PC-9 (cell line): ENCODE data around the gene C17orf78. TPM values are rescaled to one million over a fixed set of nuclear protein-coding genes. Genes with fewer than 3 reads are reported as not detected.

ENCODE experiments used
- BruUV-seq: library from RNA; stranded (reverse); fragments of 400-500 nt; replicated peaks from 2 replicates; lab custom pipeline; 2021; lab: Mats Ljungman, UMichigan
- CTCF ChIA-PET: fragments of 300-600 bp; sonication (Branson Sonifier 250); formaldehyde crosslinking; loops from one replicate; lab custom pipeline; 2022; ENCODE audit warnings: antibody characterized with exemption; lab: Charles Lee
- POLR2A ChIA-PET: fragments of 300-600 bp; sonication (Branson Sonifier 250); formaldehyde crosslinking; loops from one replicate; lab custom pipeline; 2022; ENCODE audit warnings: antibody characterized with exemption; ENCODE audit not compliant: unreplicated experiment; lab: Charles Lee
- DNase-seq, 2 experiments: peaks; one replicate each; pipeline versions ENCODE4 v3.0.0 to v3.0.0-alpha.2; 2015 to 2022; ENCODE audit warnings: mixed read lengths in 1 of 2
- H2AFZ ChIP-seq: fragments of 200-600 bp; sonication (generic); 2 replicates; pipeline ENCODE4 v1.8.1; 2017; ENCODE audit warnings: antibody characterized with exemption
- H3F3A ChIP-seq: fragments of 200-600 bp; sonication (generic); 2 replicates; pipeline ENCODE4 v1.8.1; 2017; ENCODE audit warnings: antibody characterized with exemption, mild to moderate bottlenecking, low read depth; ENCODE audit not compliant: insufficient read depth
- H3K27ac ChIP-seq: fragments of 200-600 bp; sonication (generic); 2 replicates; pipeline ENCODE4 v1.6.1; 2016; ENCODE audit warnings: mixed run types
- H3K27me3 ChIP-seq: fragments of 200-600 bp; sonication (generic); 2 replicates; pipeline ENCODE4 v1.6.1; 2016; ENCODE audit warnings: low read depth, mixed run types; ENCODE audit not compliant: insufficient read depth
- H3K36me3 ChIP-seq: fragments of 200-600 bp; sonication (generic); 2 replicates; pipeline ENCODE4 v1.6.1; 2016; ENCODE audit warnings: low read depth, mixed run types
- H3K4me1 ChIP-seq: fragments of 200-600 bp; sonication (generic); replicated peaks from 2 replicates; pipeline ENCODE4 v1.6.1; 2016; ENCODE audit warnings: mixed run types; ENCODE audit not compliant: insufficient read depth
- H3K4me2 ChIP-seq: fragments of 200-600 bp; sonication (generic); 2 replicates; pipeline ENCODE4 v1.6.1; 2017; ENCODE audit warnings: mixed run types
- H3K4me3 ChIP-seq: fragments of 200-600 bp; sonication (generic); 2 replicates; pipeline ENCODE4 v1.6.1; 2016; ENCODE audit warnings: mixed run types
- H3K79me2 ChIP-seq: fragments of 200-600 bp; sonication (generic); 2 replicates; pipeline ENCODE4 v1.6.1; 2017; ENCODE audit warnings: low read depth, mixed run types
- H3K9me2 ChIP-seq: fragments of 200-600 bp; sonication (generic); 2 replicates; pipeline ENCODE4 v1.8.1; 2017; ENCODE audit warnings: mild to moderate bottlenecking; ENCODE audit not compliant: insufficient read depth
- H3K9me3 ChIP-seq: fragments of 200-600 bp; sonication (generic); 2 replicates; pipeline ENCODE4 v1.8.1; 2016; ENCODE audit warnings: low read depth; ENCODE audit not compliant: insufficient read depth
- H4K20me1 ChIP-seq: fragments of 200-600 bp; sonication (generic); 2 replicates; pipeline ENCODE4 v1.8.1; 2017; ENCODE audit not compliant: insufficient read depth
- CTCF ChIP-seq: fragments of 200-600 bp; sonication (generic); conservative IDR thresholded peaks from 2 replicates; pipeline ENCODE4 v1.6.1; 2017; ENCODE audit warnings: mixed run types, antibody characterized with exemption, mild to moderate bottlenecking, moderate library complexity
- EZH2 ChIP-seq: fragments of 200-600 bp; sonication (generic); IDR thresholded peaks from 2 replicates; pipeline ENCODE4 v1.8.0; 2017; ENCODE audit warnings: antibody characterized with exemption, low read depth
- intact Hi-C: fragments of 100-400 bp; cut with micrococcal nuclease; formaldehyde crosslinking; loops from one replicate; pipeline ENCODE4 v1.10.0; 2022; ENCODE audit not compliant: unreplicated experiment
- total RNA-seq: library from RNA; stranded (reverse); gene quantifications from 2 replicates; pipeline ENCODE4 v1.2.3, GENCODE V29; 2021

Gene C17orf78
- total RNA-seq, 1 experiment from 2014 or later, result not detected

DNA sequence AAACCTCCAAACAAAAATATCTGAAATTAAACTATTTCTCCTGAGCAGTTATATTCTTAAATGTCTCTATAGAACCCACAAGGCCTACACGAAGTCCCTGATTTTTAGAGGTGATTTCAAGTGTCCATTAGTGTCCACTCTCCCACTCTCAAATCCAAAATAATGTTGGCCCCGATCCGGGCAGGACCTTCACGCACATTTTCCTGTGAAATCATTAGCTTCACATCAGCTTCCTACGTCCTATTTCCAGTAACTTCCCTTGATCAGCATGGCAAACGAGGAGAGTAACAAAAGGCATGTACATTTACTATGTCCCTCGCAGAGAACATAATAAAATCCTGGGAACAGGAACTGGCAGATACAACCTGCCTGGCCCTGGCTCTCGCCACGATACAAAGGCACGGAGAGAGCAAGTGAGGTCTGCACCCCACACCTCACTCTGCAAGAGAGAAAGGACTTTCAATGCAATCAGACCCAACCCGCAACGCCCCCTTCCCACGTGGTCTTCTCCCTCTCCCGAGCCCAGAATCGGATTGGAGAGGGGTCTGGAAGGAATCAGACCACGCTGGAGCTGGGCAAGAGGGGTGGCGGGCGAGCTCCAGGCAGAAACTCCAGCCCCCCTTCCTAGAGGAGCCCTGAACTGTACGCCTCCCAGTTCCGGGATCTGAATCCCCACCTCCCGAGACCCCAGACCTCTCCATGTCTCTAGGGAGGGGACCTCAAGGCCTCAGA is 17.5 kb upstream of the C17orf78 start:
- peaks cover 21% of the 10 kb centered on the region for H3K36me3 ChIP-seq
- TF ChIP-seq EZH2, result no peak
- no peak for TF ChIP-seq CTCF
- H2AFZ ChIP-seq, result peak overlapping the region; percentile 81
- peak; percentile 62 to 67 for DNase-seq
- intact Hi-C loops, result loop anchor here (5.0 kb wide), 2 partner anchors 39 to 756 kb away; partner anchors contain the start of gene MRM1
- ChIA-PET CTCF (interaction anchor here (1.0 kb wide), 1 partner anchor 15 kb away, joined by 3 read pairs; no protein-coding TSS in a partner anchor), POLR2A (interaction anchor here (0.6 to 0.7 kb wide), 3 partner anchors 32 to 470 kb away, joined by 3 to 5 read pairs (median 3); partner anchors contain the start of gene DUSP14)
- peaks cover 51% of the 10 kb centered on the region for H3K4me1 ChIP-seq
- peaks cover 22% of the 10 kb centered on the region; the same call in 1 of the 2 replicates for H3F3A ChIP-seq
- H3K4me3 ChIP-seq, result peak overlapping the region; percentile 97
- H3K4me2 ChIP-seq, result peak overlapping the region; percentile 97
- H3K27me3 ChIP-seq, result no peaks in the 10 kb centered on the region
- BruUV-seq, result TSS peak; percentile 50
- peaks cover 18% of the 10 kb centered on the region for H4K20me1 ChIP-seq
- H3K27ac ChIP-seq, result peak overlapping the region; percentile 88
- H3K9me2 ChIP-seq, result no peaks in the 10 kb centered on the region
- no peaks in the 10 kb centered on the region for H3K9me3 ChIP-seq
- peaks cover 56% of the 10 kb centered on the region for H3K79me2 ChIP-seq

GRCh38 chr17:37358830-37359681 is 16.7 kb upstream of the C17orf78 start:
- H3K27ac ChIP-seq, result peak overlapping the region; percentile 88
- H3F3A ChIP-seq, result peaks cover 22% of the 10 kb centered on the region; the same call in 1 of the 2 replicates
- no peaks in the 10 kb centered on the region for H3K9me2 ChIP-seq
- peaks cover 15% of the 10 kb centered on the region for H3K36me3 ChIP-seq
- TF ChIP-seq CTCF, result no peak
- TF ChIP-seq EZH2, result no peak
- intact Hi-C loops, result loop anchor here (5.0 kb wide), 2 partner anchors 38 to 757 kb away; partner anchors contain the start of gene MRM1
- peak overlapping the region; percentile 97 for H3K4me3 ChIP-seq
- no peaks in the 10 kb centered on the region for H3K9me3 ChIP-seq
- POLR2A ChIA-PET, result interaction anchor here (0.6 to 0.7 kb wide), 6 partner anchors 14 to 469 kb away, joined by 3 to 5 read pairs (median 4); partner anchors contain the start of gene DUSP14
- H3K27me3 ChIP-seq, result no peaks in the 10 kb centered on the region
- H4K20me1 ChIP-seq, result peaks cover 15% of the 10 kb centered on the region
- H3K4me1 ChIP-seq, result peaks cover 51% of the 10 kb centered on the region
- H3K4me2 ChIP-seq, result peak overlapping the region; percentile 97
- H3K79me2 ChIP-seq, result peaks cover 48% of the 10 kb centered on the region
- H2AFZ ChIP-seq, result peak overlapping the region; percentile 81
- no TSS peak for BruUV-seq
- peak; percentile 88 to 98 for DNase-seq
- CTCF ChIA-PET, result interaction anchor here (1.0 kb wide), 1 partner anchor 14 kb away, joined by 3 read pairs; no protein-coding TSS in a partner anchor
